K562 (cell line): ENCODE data around the gene TBCC. TPM values are rescaled to one million over a fixed set of nuclear protein-coding genes. Genes with fewer than 3 reads are reported as not detected.

ENCODE experiments used
- BACH1 ChIP-seq: fragments of 200-800 bp; sonication (Bioruptor generic); IDR thresholded peaks from 2 replicates; pipeline ENCODE4 v1.6.1; 2016; ENCODE audit warnings: missing genetic modification characterization, missing compliant biosample characterization
- C11orf30 ChIP-seq: fragments of 450-650 bp; IDR thresholded peaks from 2 replicates; pipeline ENCODE4 v1.6.1; 2016; ENCODE audit warnings: low read depth, mild to moderate bottlenecking
- CEBPZ ChIP-seq: fragments of 150-350 bp; IDR thresholded peaks from 2 replicates; pipeline ENCODE4 v1.6.1; 2014; ENCODE audit warnings: low read depth, mild to moderate bottlenecking, low read length, borderline replicate concordance
- CLOCK ChIP-seq: fragments of 250-450 bp; sonication (Bioruptor Pico); IDR thresholded peaks from 2 replicates; pipeline ENCODE4 v1.4.0; 2020; ENCODE audit warnings: mild to moderate bottlenecking, moderate library complexity, borderline replicate concordance
- GABPA ChIP-seq: fragments of 200-800 bp; sonication (Bioruptor generic); conservative IDR thresholded peaks from 2 replicates; pipeline ENCODE4 v1.6.1; 2016; ENCODE audit warnings: low read depth, missing genetic modification characterization, missing compliant biosample characterization
- KDM4B ChIP-seq, 2 experiments: fragments of 450-650 bp in 1 of 2; sonication (generic) in 1 of 2; IDR thresholded peaks; 2 replicates each; pipeline ENCODE4 v1.6.1; 2016 to 2017; ENCODE audit warnings: borderline replicate concordance in 2 of 2, antibody characterized with exemption in 1 of 2, low read depth in 1 of 2, mild to moderate bottlenecking in 1 of 2
- MAFK ChIP-seq: IDR thresholded peaks from 2 replicates; pipeline ENCODE4 v1.6.1; 2011; ENCODE audit warnings: low read length, improper control_type of control experiment
- MTA2 ChIP-seq: fragments of 450-650 bp; IDR thresholded peaks from 2 replicates; pipeline ENCODE4 v1.6.1; 2016; ENCODE audit warnings: low read depth
- MYBL2 ChIP-seq, 2 experiments: fragments of 450-650 bp in 1 of 2; sonication (generic) in 1 of 2; formaldehyde crosslinking in 1 of 2; IDR thresholded peaks; 2 replicates each; pipeline versions ENCODE4 v1.6.1 to v1.8.1; 2017 to 2022; ENCODE audit warnings: borderline replicate concordance in 1 of 2, inconsistent platforms in 1 of 2, low read depth in 1 of 2, mild to moderate bottlenecking in 1 of 2, missing genetic modification reagents in 1 of 2, moderate library complexity in 1 of 2
- NR2C2 ChIP-seq, 2 experiments: fragments of 200-800 bp in 1 of 2; sonication (Bioruptor generic) in 1 of 2; sonication (generic) in 1 of 2; formaldehyde crosslinking in 1 of 2; IDR thresholded peaks; 2 replicates each; pipeline versions ENCODE4 v1.6.1 to v1.8.0; 2016 to 2022; ENCODE audit warnings: mild to moderate bottlenecking in 1 of 2, missing compliant biosample characterization in 1 of 2, missing genetic modification characterization in 1 of 2, missing genetic modification reagents in 1 of 2
- POLR2AphosphoS5 ChIP-seq: IDR thresholded peaks from 2 replicates; pipeline ENCODE4 v1.6.1; 2011; ENCODE audit warnings: mild to moderate bottlenecking, low read depth, low read length, moderate library complexity; ENCODE audit not compliant: control insufficient read depth, insufficient read depth
- THAP7 ChIP-seq: fragments of 250-450 bp; sonication (Bioruptor Pico); IDR thresholded peaks from 2 replicates; pipeline ENCODE4 v1.5.0; 2021
- ZNF133 ChIP-seq: fragments of 250-450 bp; sonication (Bioruptor Pico); IDR thresholded peaks from 2 replicates; pipeline ENCODE4 v1.4.0; 2020; ENCODE audit warnings: mild to moderate bottlenecking
- ZNF395 ChIP-seq: fragments of 200-800 bp; sonication (Bioruptor generic); IDR thresholded peaks from 2 replicates; pipeline ENCODE4 v1.6.1; 2017; ENCODE audit warnings: missing genetic modification characterization, missing compliant biosample characterization
- ZNF668 ChIP-seq: fragments of 250-450 bp; sonication (Bioruptor Pico); IDR thresholded peaks from 2 replicates; pipeline ENCODE4 v1.8.0; 2022; ENCODE audit warnings: mild to moderate bottlenecking, inconsistent platforms
- polyA plus RNA-seq, 8 experiments: library from polyadenylated mRNA; depleted of rRNA in 4 of 8; stranded (reverse) in 5 of 8; unstranded in 3 of 8; fragments of >200 nt; fragmentation: Nextera tagmentation in 2 of 8; fragmentation: Illumina TruSeq in 1 of 8; extraction: Ambion mirVana in 2 of 8; extraction: Trizol in 1 of 8; gene quantifications; 2 replicates each; pipeline versions ENCODE4 v1.2.1 to v1.2.3, GENCODE V29; 2011 to 2014; ENCODE audit warnings: inconsistent platforms in 1 of 8, missing spikeins in 1 of 8
- total RNA-seq, 7 experiments: library from RNA; depleted of rRNA in 6 of 7; stranded (reverse); fragments of >200 nt in 6 of 7; fragmentation: Illumina TruSeq in 2 of 7; extraction: Trizol in 2 of 7; gene quantifications; 2 replicates each; pipeline versions ENCODE4 v1.2.1 to v1.2.3, GENCODE V29; 2011 to 2021; ENCODE audit warnings: low replicate concordance in 1 of 7

TBCC gene
- total and polyA plus RNA-seq, 9 of the 15 experiments (the other 6 are each of a cell fraction or from before 2014, with no cell fraction given), result 2.8 to 34.1 (median 23.3) TPM

GRCh38 chr6:42746463-42747391, 824 bp upstream of the TBCC start (continued):
- TF ChIP-seq ZNF395 (CRISPR knock-in tag) (0 out of 2 replicates have a peak, but pooled peaks have one; percentile 50), ZNF133 (0 out of 2 replicates have a peak, but pooled peaks have one; percentile 51), C11orf30 (no peak), GABPA (tag) (peak; percentile 62), MAFK (no peak), BACH1 (no peak), CLOCK (CRISPR knock-in tag) (no peak), MYBL2 (IDR thresholded peaks at IDR 0.05; ENCODE audit: low read depth) (no peak), MYBL2 (CRISPR knock-in tag; IDR thresholded peaks at IDR 0.05; ENCODE audit: borderline replicate concordance) (no peak), CEBPZ (no peak), THAP7 (no peak), NR2C2 (CRISPR knock-in tag; IDR thresholded peaks at IDR 0.05) (peak; percentile 29), NR2C2 (tag; IDR thresholded peaks at IDR 0.05) (no peak; the same call in none of the 2 replicates), ZNF668 (no peak), MTA2 (no peak), KDM4B (IDR thresholded peaks at IDR 0.05; ENCODE audit: borderline replicate concordance in 2 of 2, low read depth in 1 of 2) (peak in 1 of 2 experiments; percentile 63; a peak in 1 of 4 replicates), POLR2AphosphoS5 (peak; percentile 74)
